Ishikawa (cell line): Measurements from ENCODE around the gene SMAD6.
A peak's percentile ranks its signal among the peaks of the same experiment; 100 is the strongest.

Source experiments
- CEBPB ChIP-seq: IDR thresholded peaks from 2 replicates; pipeline ENCODE4 v1.6.1; 2012
- CREB1 ChIP-seq: IDR thresholded peaks from 2 replicates; pipeline ENCODE4 v1.6.1; 2012; ENCODE audit warnings: low read depth
- EGR1 ChIP-seq: IDR thresholded peaks from 2 replicates; pipeline ENCODE4 v1.6.1; 2012
- EP300 ChIP-seq: IDR thresholded peaks from 2 replicates; pipeline ENCODE4 v1.6.1; 2012; ENCODE audit warnings: borderline replicate concordance
- FOXM1 ChIP-seq: IDR thresholded peaks from 2 replicates; pipeline ENCODE4 v1.6.1; 2012; ENCODE audit warnings: low read depth, borderline replicate concordance
- MAX ChIP-seq: IDR thresholded peaks from 2 replicates; pipeline ENCODE4 v1.6.1; 2012
- NFIC ChIP-seq: IDR thresholded peaks from 2 replicates; pipeline ENCODE4 v1.6.1; 2012
- RAD21 ChIP-seq: IDR thresholded peaks from 2 replicates; pipeline ENCODE4 v1.6.1; 2012; ENCODE audit warnings: low read depth
- REST ChIP-seq: IDR thresholded peaks from 2 replicates; pipeline ENCODE4 v1.6.1; 2012; ENCODE audit warnings: low read depth, mild to moderate bottlenecking
- TAF1 ChIP-seq: IDR thresholded peaks from 2 replicates; pipeline ENCODE4 v1.6.1; 2012; ENCODE audit warnings: low read depth, mild to moderate bottlenecking
- TCF12 ChIP-seq: IDR thresholded peaks from 2 replicates; pipeline ENCODE4 v1.6.1; 2012; ENCODE audit warnings: low read depth
- TEAD4 ChIP-seq: IDR thresholded peaks from 2 replicates; pipeline ENCODE4 v1.6.1; 2012
- USF1 ChIP-seq: IDR thresholded peaks from 2 replicates; pipeline ENCODE4 v1.6.1; 2012
- YY1 ChIP-seq: IDR thresholded peaks from 2 replicates; pipeline ENCODE4 v1.6.1; 2012; ENCODE audit warnings: low read depth
- ZBTB7A ChIP-seq: IDR thresholded peaks from 2 replicates; pipeline ENCODE4 v1.6.1; 2012; ENCODE audit warnings: low read depth

The SMAD6 gene

GRCh38 chr15:66825731-66826130 lies 123.7 kb downstream of the SMAD6 start:
- TF ChIP-seq YY1 (no peak), MAX (no peak), TCF12 (no peak), CREB1 (no peak), RAD21 (no peak), CEBPB (no peak), REST (no peak), ZBTB7A (no peak), EGR1 (no peak), TEAD4 (no peak), NFIC (no peak), TAF1 (no peak), EP300 (no peak), FOXM1 (no peak)

GRCh38 chr15:66826507-66826906 lies 124.5 kb downstream of the SMAD6 start:
- 0 out of 2 replicates have a peak, but pooled peaks have one; percentile 24 for TF ChIP-seq USF1
- no peak for TF ChIP-seq TEAD4

- TF ChIP-seq EGR1, result no peak
- TF ChIP-seq CEBPB, result no peak
- TF ChIP-seq YY1, result no peak
- no peak for TF ChIP-seq CREB1
- no peak for TF ChIP-seq USF1
These were observed 125.1 kb downstream of the SMAD6 start for GRCh38 chr15:66827039-66827697.

- TF ChIP-seq TCF12, result no peak
- TF ChIP-seq YY1, result no peak
- TF ChIP-seq TAF1, result no peak
- no peak for TF ChIP-seq NFIC
- no peak for TF ChIP-seq ZBTB7A
- TF ChIP-seq MAX, result no peak
- no peak for TF ChIP-seq EGR1
- no peak for TF ChIP-seq CREB1
- TF ChIP-seq FOXM1, result no peak
- no peak for TF ChIP-seq RAD21
- TF ChIP-seq TEAD4, result no peak
- no peak for TF ChIP-seq EP300
- TF ChIP-seq USF1, result no peak
- no peak for TF ChIP-seq CEBPB
These were observed 125.6 kb downstream of the SMAD6 start for GRCh38 chr15:66827698-66828055.

- TF ChIP-seq RAD21 (no peak), CEBPB (no peak), FOXM1 (no peak), USF1 (no peak), CREB1 (no peak), YY1 (no peak), TCF12 (no peak), NFIC (no peak), ZBTB7A (no peak), EP300 (no peak), MAX (no peak), REST (no peak), TEAD4 (no peak), EGR1 (no peak), TAF1 (no peak)
These were observed 127.6 kb downstream of the SMAD6 start for GRCh38 chr15:66829551-66830121.
